Measurements from ENCODE around the gene PALD1. TPM values are rescaled to one million over a fixed set of nuclear protein-coding genes. Genes with fewer than 3 reads are reported as not detected.

The PALD1 gene
- total RNA-seq, 1 donor from 2014 or later = 6.9 TPM

- H3K36me3 ChIP-seq = no peaks in the 10 kb centered on the region
- DNase-seq (ENCODE audit: extremely low spot score in 2 of 2) = no peak
- no peak overlapping the region for H3K27ac ChIP-seq
- no peaks in the 10 kb centered on the region for H3K9me3 ChIP-seq
- intact Hi-C loops (cut with DNase I) = no loop called here
- no peak overlapping the region for H3K4me3 ChIP-seq
- peaks cover 8% of the 10 kb centered on the region for H3K4me1 ChIP-seq
- TF ChIP-seq POLR2AphosphoS5 (IDR thresholded peaks at IDR 0.05; ENCODE audit: insufficient read depth in 1 of 2, low read depth in 1 of 2) = no peak
- no peaks in the 10 kb centered on the region for H3K27me3 ChIP-seq
Measured at GRCh38 chr10:70594161-70594560, 115.6 kb downstream of the PALD1 start.

- intact Hi-C loops (cut with DNase I) = no loop called here
- no peaks in the 10 kb centered on the region for H3K9me3 ChIP-seq
- peak in 1 of 2 donors; percentile 67 for DNase-seq (ENCODE audit: extremely low spot score in 2 of 2)
- H3K27ac ChIP-seq = no peak overlapping the region
- TF ChIP-seq POLR2A (IDR thresholded peaks at IDR 0.05) (no peak), POLR2AphosphoS5 (IDR thresholded peaks at IDR 0.05; ENCODE audit: insufficient read depth in 1 of 2, low read depth in 1 of 2) (no peak)
- TF ChIP-seq, protein P1, sequence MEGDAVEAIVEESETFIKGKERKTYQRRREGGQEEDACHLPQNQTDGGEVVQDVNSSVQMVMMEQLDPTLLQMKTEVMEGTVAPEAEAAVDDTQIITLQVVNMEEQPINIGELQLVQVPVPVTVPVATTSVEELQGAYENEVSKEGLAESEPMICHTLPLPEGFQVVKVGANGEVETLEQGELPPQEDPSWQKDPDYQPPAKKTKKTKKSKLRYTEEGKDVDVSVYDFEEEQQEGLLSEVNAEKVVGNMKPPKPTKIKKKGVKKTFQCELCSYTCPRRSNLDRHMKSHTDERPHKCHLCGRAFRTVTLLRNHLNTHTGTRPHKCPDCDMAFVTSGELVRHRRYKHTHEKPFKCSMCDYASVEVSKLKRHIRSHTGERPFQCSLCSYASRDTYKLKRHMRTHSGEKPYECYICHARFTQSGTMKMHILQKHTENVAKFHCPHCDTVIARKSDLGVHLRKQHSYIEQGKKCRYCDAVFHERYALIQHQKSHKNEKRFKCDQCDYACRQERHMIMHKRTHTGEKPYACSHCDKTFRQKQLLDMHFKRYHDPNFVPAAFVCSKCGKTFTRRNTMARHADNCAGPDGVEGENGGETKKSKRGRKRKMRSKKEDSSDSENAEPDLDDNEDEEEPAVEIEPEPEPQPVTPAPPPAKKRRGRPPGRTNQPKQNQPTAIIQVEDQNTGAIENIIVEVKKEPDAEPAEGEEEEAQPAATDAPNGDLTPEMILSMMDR (IDR thresholded peaks at IDR 0.05) = no peak
- no peaks in the 10 kb centered on the region for H3K36me3 ChIP-seq
- H3K4me1 ChIP-seq = no peaks in the 10 kb centered on the region
- H3K27me3 ChIP-seq = no peaks in the 10 kb centered on the region
- no peak overlapping the region for H3K4me3 ChIP-seq
Measured at GRCh38 chr10:70595566-70596016, 117.0 kb downstream of the PALD1 start.

- H3K27me3 ChIP-seq = no peaks in the 10 kb centered on the region
- DNase-seq (ENCODE audit: extremely low spot score in 2 of 2) = peak in 1 of 2 donors; percentile 56
- no peak overlapping the region for H3K4me3 ChIP-seq
- intact Hi-C loops (cut with DNase I) = no loop called here
- TF ChIP-seq POLR2AphosphoS5 (IDR thresholded peaks at IDR 0.05; ENCODE audit: insufficient read depth in 1 of 2, low read depth in 1 of 2) (no peak), POLR2A (IDR thresholded peaks at IDR 0.05) (no peak)
- TF ChIP-seq, protein P1 (IDR thresholded peaks at IDR 0.05) = no peak
- no peaks in the 10 kb centered on the region for H3K36me3 ChIP-seq
- H3K4me1 ChIP-seq = no peaks in the 10 kb centered on the region
- no peaks in the 10 kb centered on the region for H3K9me3 ChIP-seq
- H3K27ac ChIP-seq = no peak overlapping the region
Measured at GRCh38 chr10:70596110-70596798, 117.7 kb downstream of the PALD1 start.

GRCh38 chr10:70596860-70597809 lies 118.6 kb downstream of the PALD1 start:
- no peak overlapping the region for H3K27ac ChIP-seq

More at GRCh38 chr10:70596860-70597809, 118.6 kb downstream of the PALD1 start:
- H3K4me1 ChIP-seq = no peaks in the 10 kb centered on the region
- no peak overlapping the region for H3K4me3 ChIP-seq
- no peaks in the 10 kb centered on the region for H3K27me3 ChIP-seq
- intact Hi-C loops (cut with DNase I) = no loop called here
- no peaks in the 10 kb centered on the region for H3K36me3 ChIP-seq
- H3K9me3 ChIP-seq = no peaks in the 10 kb centered on the region
- TF ChIP-seq, protein P1 (IDR thresholded peaks at IDR 0.05) = no peak
- TF ChIP-seq POLR2AphosphoS5 (IDR thresholded peaks at IDR 0.05; ENCODE audit: insufficient read depth in 1 of 2, low read depth in 1 of 2) (no peak), POLR2A (IDR thresholded peaks at IDR 0.05) (no peak)
- no peak for DNase-seq (ENCODE audit: extremely low spot score in 2 of 2)
